Endothelial cell of umbilical vein (primary cell): Measurements from ENCODE around the gene KCNB1. TPM values are rescaled to one million over a fixed set of nuclear protein-coding genes. Genes with fewer than 3 reads are reported as not detected.

ENCODE experiments used
- polyA plus RNA-seq, 4 experiments: library from polyadenylated mRNA; depleted of rRNA in 3 of 4; stranded (reverse) in 3 of 4; unstranded in 1 of 4; fragments of >200 nt; gene quantifications; 2 replicates each; pipeline versions ENCODE4 v1.2.1 to v1.2.3, GENCODE V29; 2011 to 2012; ENCODE audit warnings: missing spikeins in 1 of 4
- total RNA-seq: library from RNA; stranded (reverse); gene quantifications from 2 replicates; pipeline ENCODE4 v1.2.3, GENCODE V29; 2021

KCNB1 gene
- total and polyA plus RNA-seq, 2 donors (not counting 3 experiments of a cell fraction or from before 2014, with no cell fraction given), result not detected

Other genes with a start within 250 kb of the KCNB1 start
- 26.5 and 27.9 TPM in 2 replicates for gene ZNFX1, start 204.6 kb downstream of the KCNB1 start, total RNA-seq
- 6.8 and 8.3 TPM in 2 replicates for gene ZNFX1, start 204.6 kb downstream of the KCNB1 start, polyA plus RNA-seq
- gene PTGIS, start 85.5 kb upstream of the KCNB1 start, total RNA-seq, result 4.4 and 6.2 TPM in 2 replicates
- 11.8 and 14.2 TPM in 2 replicates for gene PTGIS, start 85.5 kb upstream of the KCNB1 start, polyA plus RNA-seq
- 58.5 and 70.1 TPM in 2 replicates for gene B4GALT5, start 231.2 kb upstream of the KCNB1 start, total RNA-seq
- 51.0 and 54.4 TPM in 2 replicates for gene B4GALT5, start 231.2 kb upstream of the KCNB1 start, polyA plus RNA-seq